Measurements from ENCODE around the gene ERN1. TPM values are rescaled to one million over a fixed set of nuclear protein-coding genes. Genes with fewer than 3 reads are reported as not detected.

Gene ERN1
- total RNA-seq, 1 experiment from 2014 or later: 1.2 TPM

DNA sequence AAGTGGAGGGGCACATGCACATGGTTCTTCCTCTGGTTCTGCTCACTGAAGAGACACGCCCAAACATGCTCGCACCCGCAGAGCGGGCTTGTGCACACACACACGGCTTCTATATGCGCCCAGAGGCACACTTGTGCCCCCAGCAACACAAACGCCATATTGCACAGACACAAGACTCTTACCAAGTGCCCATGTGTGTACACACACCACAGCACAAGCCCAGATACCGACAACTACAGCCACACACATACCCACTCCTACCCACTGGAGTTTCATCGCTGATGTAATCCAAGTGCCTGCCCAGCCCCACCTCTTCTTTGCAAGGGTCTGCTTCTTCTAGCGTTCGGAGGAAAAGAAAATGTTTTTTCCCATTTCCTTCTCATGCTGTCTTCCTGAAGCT is 138.3 kb downstream of the ERN1 start:
- in situ Hi-C loops (cut with HindIII; ENCODE audit: low pct_unique_long_range_greater_than_20kb, low sequenced_read_pairs): no loop called here
- DNase-seq (ENCODE audit: low read depth): no peak

DNA sequence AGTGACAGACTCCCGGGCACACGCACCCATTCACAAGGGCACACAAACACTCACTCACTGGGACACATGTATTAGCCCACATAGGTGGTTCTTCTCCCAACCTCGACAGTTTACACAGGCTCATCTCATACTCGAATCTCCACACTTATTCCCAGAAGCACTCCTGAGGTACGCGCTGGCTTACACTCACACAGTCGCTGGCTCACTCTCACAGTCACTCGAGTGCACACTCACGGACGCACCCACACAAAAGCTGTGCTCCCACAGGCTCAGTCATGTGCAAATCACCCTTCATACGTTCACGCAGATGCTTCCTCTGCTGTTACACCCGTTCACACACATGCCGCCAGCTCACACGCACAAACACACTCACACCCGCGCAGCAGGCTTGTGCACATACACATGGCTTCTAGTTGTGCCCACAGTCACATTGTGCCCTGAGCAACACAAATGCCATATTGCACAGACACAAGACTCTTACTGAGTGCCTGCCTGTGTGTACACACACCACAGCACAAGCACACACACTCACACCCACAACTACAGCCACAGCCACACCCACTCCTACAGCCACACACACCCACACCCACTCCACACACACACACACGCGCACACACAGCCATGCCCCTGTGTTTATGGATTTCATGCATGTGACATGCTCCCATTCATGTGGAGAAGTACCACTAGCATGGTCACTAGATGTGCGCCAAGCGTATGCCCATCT is 140.2 kb downstream of the ERN1 start:
- no peak for DNase-seq (ENCODE audit: low read depth)
- in situ Hi-C loops (cut with HindIII; ENCODE audit: low pct_unique_long_range_greater_than_20kb, low sequenced_read_pairs): no loop called here

Other genes with a start within 250 kb of the ERN1 start
- gene GH2, start 248.2 kb downstream of the ERN1 start, total RNA-seq (2014; rRNA removed; shearing (Covaris generic); ENCODE audit: low replicate concordance): not detected in 2 replicates
- not detected in 2 replicates for gene CSH1, start 233.6 kb downstream of the ERN1 start, total RNA-seq (2014; rRNA removed; shearing (Covaris generic); ENCODE audit: low replicate concordance)
- not detected in 2 replicates for gene CSHL1, start 218.9 kb downstream of the ERN1 start, total RNA-seq (2014; rRNA removed; shearing (Covaris generic); ENCODE audit: low replicate concordance)
- not detected in 2 replicates for gene GH1, start 211.3 kb downstream of the ERN1 start, total RNA-seq (2014; rRNA removed; shearing (Covaris generic); ENCODE audit: low replicate concordance)
- not detected in 2 replicates for gene CD79B, start 197.8 kb downstream of the ERN1 start, total RNA-seq (2014; rRNA removed; shearing (Covaris generic); ENCODE audit: low replicate concordance)
- 0.37 and 0.38 TPM in 2 replicates for gene SCN4A, start 157.2 kb downstream of the ERN1 start, total RNA-seq (2014; rRNA removed; shearing (Covaris generic); ENCODE audit: low replicate concordance)
- gene PRR29, start 131.8 kb downstream of the ERN1 start, total RNA-seq (2014; rRNA removed; shearing (Covaris generic); ENCODE audit: low replicate concordance): 1.1 and 3.9 TPM in 2 replicates
- not detected in 2 replicates for gene ICAM2, start 109.5 kb downstream of the ERN1 start, total RNA-seq (2014; rRNA removed; shearing (Covaris generic); ENCODE audit: low replicate concordance)
- 8.5 and 11.5 TPM in 2 replicates for gene TEX2, start 133.1 kb upstream of the ERN1 start, total RNA-seq (2014; rRNA removed; shearing (Covaris generic); ENCODE audit: low replicate concordance)

Data from Caki2 (cell line).